Loucy (cell line): ENCODE results near the gene GZMA.

Experiments
- EZH2phosphoT487 ChIP-seq: fragments of 200-600 bp; IDR thresholded peaks from 2 replicates; pipeline ENCODE4 v1.6.1; 2018; ENCODE audit warnings: antibody characterized with exemption, mild to moderate bottlenecking, moderate library complexity, borderline replicate concordance
- TF ChIP-seq, protein P1 (sequence below): fragments of 200-600 bp; sonication (generic); conservative IDR thresholded peaks from 2 replicates; pipeline ENCODE4 v1.5.1; 2014; ENCODE audit warnings: mild to moderate bottlenecking, antibody characterized with exemption, low read length

DNA sequence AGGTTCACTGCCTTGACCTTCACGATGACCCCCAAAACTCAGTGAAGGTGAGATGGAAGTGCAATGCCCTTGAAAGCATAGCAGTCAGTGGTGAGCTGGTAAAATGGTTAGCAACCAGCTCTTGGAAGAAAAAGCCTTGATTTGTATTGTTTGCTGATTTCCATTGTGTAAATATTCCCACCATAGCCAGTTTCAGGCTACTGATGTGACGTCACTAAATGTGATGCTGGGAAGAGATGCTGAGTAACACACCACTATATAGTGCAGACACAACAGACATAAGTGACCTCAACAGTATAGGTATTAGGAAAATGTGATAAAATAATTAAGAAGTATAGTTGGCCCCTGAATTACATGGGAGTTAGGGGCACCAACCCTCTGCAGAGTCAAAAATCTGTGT, 47.3 kb upstream of the GZMA start:
- TF ChIP-seq, protein P1, sequence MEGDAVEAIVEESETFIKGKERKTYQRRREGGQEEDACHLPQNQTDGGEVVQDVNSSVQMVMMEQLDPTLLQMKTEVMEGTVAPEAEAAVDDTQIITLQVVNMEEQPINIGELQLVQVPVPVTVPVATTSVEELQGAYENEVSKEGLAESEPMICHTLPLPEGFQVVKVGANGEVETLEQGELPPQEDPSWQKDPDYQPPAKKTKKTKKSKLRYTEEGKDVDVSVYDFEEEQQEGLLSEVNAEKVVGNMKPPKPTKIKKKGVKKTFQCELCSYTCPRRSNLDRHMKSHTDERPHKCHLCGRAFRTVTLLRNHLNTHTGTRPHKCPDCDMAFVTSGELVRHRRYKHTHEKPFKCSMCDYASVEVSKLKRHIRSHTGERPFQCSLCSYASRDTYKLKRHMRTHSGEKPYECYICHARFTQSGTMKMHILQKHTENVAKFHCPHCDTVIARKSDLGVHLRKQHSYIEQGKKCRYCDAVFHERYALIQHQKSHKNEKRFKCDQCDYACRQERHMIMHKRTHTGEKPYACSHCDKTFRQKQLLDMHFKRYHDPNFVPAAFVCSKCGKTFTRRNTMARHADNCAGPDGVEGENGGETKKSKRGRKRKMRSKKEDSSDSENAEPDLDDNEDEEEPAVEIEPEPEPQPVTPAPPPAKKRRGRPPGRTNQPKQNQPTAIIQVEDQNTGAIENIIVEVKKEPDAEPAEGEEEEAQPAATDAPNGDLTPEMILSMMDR = no peak
- no peak for TF ChIP-seq EZH2phosphoT487
